DMS79 (cell line): ENCODE measurements around the gene CEP290.
A peak's percentile ranks its signal among the peaks of the same experiment; 100 is the strongest.
"Not testable (repeated sequence)": the region's sequence is repeated elsewhere in the genome, so short reads cannot be mapped to it uniquely, and the experiment has no call there.

Experiments used
- DNase-seq: peaks from one replicate; lab custom pipeline; 2025; lab: John Stamatoyannopoulos, UW

CEP290 gene

DNA sequence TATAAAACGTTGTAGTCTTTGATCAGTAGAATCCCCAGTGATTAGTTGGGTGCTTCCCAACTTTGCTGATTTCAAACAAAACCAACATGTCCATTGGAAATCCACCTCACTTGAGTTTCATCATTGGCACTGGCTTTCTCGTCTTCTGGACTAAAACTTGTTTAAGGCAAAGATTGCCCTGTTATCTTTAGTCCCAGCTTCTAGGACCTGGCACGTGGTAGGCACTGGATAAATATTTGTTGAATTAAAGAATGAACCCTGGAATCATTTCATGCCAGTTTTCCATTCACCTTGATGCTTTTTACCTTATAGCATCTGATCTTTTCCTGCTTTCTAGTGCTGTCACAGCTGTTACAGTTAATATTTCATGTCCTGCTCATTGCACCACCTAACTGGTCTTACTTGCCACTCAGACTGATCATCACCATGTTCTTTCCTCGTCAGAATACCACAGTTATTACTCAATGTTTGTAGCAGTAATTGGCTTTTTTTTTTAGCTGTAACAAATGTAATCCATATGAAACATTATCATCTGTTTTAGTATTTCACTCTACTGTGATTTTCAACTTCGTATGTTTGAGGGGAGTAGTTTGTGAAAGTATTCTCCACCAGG lies 105.4 kb downstream of the CEP290 start:
- no peak for DNase-seq

GRCh38 chr12:88035907-88036289 lies 106.0 kb downstream of the CEP290 start:
- DNase-seq, result no peak

- peak; percentile 45 for DNase-seq
Measured at GRCh38 chr12:88035271-88035906, 106.5 kb downstream of the CEP290 start.

GRCh38 chr12:88031161-88031560 lies 110.7 kb downstream of the CEP290 start:
- not testable (repeated sequence) for DNase-seq

- DNase-seq, result no peak
Measured at GRCh38 chr12:88029093-88029665, 112.7 kb downstream of the CEP290 start, which contains the start of gene C12orf50. Gene C12orf50 (minus strand): TSS chr12:88029401. CDS start chr12:88026962, 2,439 bp downstream.

DNA sequence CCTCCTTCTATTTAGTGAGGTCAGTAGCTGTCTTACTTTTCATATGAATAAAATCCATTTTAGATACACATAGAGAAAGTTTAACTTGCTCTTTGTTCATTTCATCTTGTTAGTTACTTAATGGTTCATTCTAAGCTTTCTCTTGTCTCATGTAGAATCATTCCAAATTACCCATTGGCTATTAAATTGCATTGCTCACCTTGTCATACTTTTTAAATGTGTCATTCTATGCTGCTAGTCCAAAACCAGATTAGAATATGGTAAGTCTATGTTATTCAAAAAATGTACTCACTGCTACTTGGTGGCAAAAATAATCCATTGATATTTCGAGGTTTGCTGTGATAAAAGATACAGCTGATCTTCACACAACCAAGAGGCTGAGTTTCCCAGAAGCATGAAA lies 115.7 kb downstream of the CEP290 start:
- no peak for DNase-seq

GRCh38 chr12:88017964-88018363 lies 123.9 kb downstream of the CEP290 start:
- DNase-seq, result no peak

GRCh38 chr12:88015825-88016224 lies 126.1 kb downstream of the CEP290 start:
- DNase-seq, result no peak

GRCh38 chr12:88011755-88012154 lies 130.1 kb downstream of the CEP290 start:
- no peak for DNase-seq

- no peak for DNase-seq
Measured at GRCh38 chr12:88006351-88006750, 135.5 kb downstream of the CEP290 start.

DNA sequence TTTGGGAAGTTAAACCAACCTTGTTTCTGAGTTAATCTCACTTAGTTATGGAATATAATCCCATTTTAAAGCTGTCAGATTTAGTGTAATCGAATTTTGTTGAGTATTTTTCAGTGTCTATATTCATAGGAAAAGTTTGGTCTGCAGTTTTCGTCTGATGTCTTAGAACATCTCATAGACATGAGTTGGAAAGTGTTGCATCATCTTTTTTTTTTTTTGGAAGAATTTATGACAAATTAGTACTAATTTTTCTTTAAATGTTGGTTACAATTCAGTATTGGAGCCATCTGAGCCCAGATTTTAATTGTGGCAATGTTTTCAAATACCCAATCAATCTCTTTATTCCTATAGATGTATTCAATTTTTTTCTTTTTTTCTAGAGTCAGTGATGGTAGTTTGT lies 140.6 kb downstream of the CEP290 start:
- no peak for DNase-seq
